ENCODE data around the gene SLC46A3.

Gene SLC46A3

GRCh38 chr13:28651810-28652401 lies 66.9 kb downstream of the SLC46A3 start:
- DNase-seq (ENCODE audit: extremely low spot score), result no peak
- POLR2A ChIA-PET, result no interaction called here
- no peak for TF ChIP-seq FOXA1 (IDR thresholded peaks at IDR 0.05)
- no peak for TF ChIP-seq FOXM1 (IDR thresholded peaks at IDR 0.05; ENCODE audit: borderline replicate concordance)
- no peak for TF ChIP-seq TARDBP (IDR thresholded peaks at IDR 0.05)
- TF ChIP-seq L3MBTL2 (conservative IDR thresholded peaks at IDR 0.05), result no peak
- TF ChIP-seq BHLHE40 (IDR thresholded peaks at IDR 0.05; ENCODE audit: borderline replicate concordance), result no peak
- TF ChIP-seq PKNOX1 (IDR thresholded peaks at IDR 0.05), result no peak
- TF ChIP-seq CTBP1 (IDR thresholded peaks at IDR 0.05; ENCODE audit: borderline replicate concordance), result no peak
- TF ChIP-seq SUZ12 (IDR thresholded peaks at IDR 0.05), result no peak
- TF ChIP-seq NFRKB (IDR thresholded peaks at IDR 0.05), result no peak
- no peak for TF ChIP-seq ELF4 (IDR thresholded peaks at IDR 0.05)
- TF ChIP-seq ARNT (IDR thresholded peaks at IDR 0.05), result no peak
- no peak for TF ChIP-seq HDGF (IDR thresholded peaks at IDR 0.05; ENCODE audit: borderline replicate concordance)
- TF ChIP-seq FOXK2 (IDR thresholded peaks at IDR 0.05), result no peak
- TF ChIP-seq SP1 (IDR thresholded peaks at IDR 0.05), result no peak
- no peak for TF ChIP-seq LEF1 (IDR thresholded peaks at IDR 0.05; ENCODE audit: borderline replicate concordance)
- TF ChIP-seq ZNF384 (IDR thresholded peaks at IDR 0.05), result no peak
- CTCF ChIA-PET, result no interaction called here

- no peak for DNase-seq (ENCODE audit: extremely low spot score)
- TF ChIP-seq HDGF (IDR thresholded peaks at IDR 0.05; ENCODE audit: borderline replicate concordance) (no peak), PKNOX1 (IDR thresholded peaks at IDR 0.05) (no peak), SP1 (IDR thresholded peaks at IDR 0.05) (no peak), CTBP1 (IDR thresholded peaks at IDR 0.05; ENCODE audit: borderline replicate concordance) (no peak), NFRKB (IDR thresholded peaks at IDR 0.05) (no peak), SUZ12 (IDR thresholded peaks at IDR 0.05) (no peak), ZNF384 (IDR thresholded peaks at IDR 0.05) (no peak), ELF4 (IDR thresholded peaks at IDR 0.05) (no peak), LEF1 (IDR thresholded peaks at IDR 0.05; ENCODE audit: borderline replicate concordance) (no peak), BHLHE40 (IDR thresholded peaks at IDR 0.05; ENCODE audit: borderline replicate concordance) (no peak), TARDBP (IDR thresholded peaks at IDR 0.05) (no peak), FOXM1 (IDR thresholded peaks at IDR 0.05; ENCODE audit: borderline replicate concordance) (no peak), L3MBTL2 (conservative IDR thresholded peaks at IDR 0.05) (no peak), ARNT (IDR thresholded peaks at IDR 0.05) (no peak), FOXK2 (IDR thresholded peaks at IDR 0.05) (no peak), FOXA1 (IDR thresholded peaks at IDR 0.05) (no peak)
Measured at GRCh38 chr13:28650284-28650683, 68.5 kb downstream of the SLC46A3 start.

More at GRCh38 chr13:28650284-28650683, 68.5 kb downstream of the SLC46A3 start:
- ChIA-PET POLR2A (interaction anchor here (0.7 kb wide), 1 partner anchor 8 kb away, joined by 3 read pairs; the partner anchor contains the start of gene POMP), CTCF (no interaction called here)

Measured in HEK293T (cell line).